T-helper 1 cell (primary cell): ENCODE measurements around the gene CCT3.

Source experiments
- DNase-seq, 5 donors: peaks; one replicate each; pipeline ENCODE4 v3.0.0-alpha.2; 2012 to 2020

CCT3 gene

GRCh38 chr1:156276966-156277381 is 61.1 kb downstream of the CCT3 start:
- no peak for DNase-seq

DNA sequence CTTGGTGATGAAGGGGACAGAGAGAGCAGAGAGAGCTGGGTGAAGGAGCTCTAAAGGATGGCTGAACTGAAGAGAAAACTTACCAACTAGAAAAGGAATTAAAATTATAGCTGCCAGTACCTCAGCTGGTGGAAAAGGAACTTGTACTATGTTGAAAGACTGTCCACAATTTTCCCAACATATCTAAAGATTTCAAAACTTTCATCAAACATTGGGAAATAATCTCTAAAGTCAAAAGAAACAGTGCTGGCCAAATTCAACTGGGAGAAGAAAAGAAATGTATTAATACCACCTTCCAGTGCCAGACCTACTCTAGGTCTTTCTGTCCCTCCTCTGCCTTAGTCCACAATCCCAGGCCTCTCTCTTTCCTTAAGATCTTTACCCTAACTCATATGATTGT is 61.6 kb downstream of the CCT3 start:
- no peak for DNase-seq

- no peak for DNase-seq
Observed at GRCh38 chr1:156270314-156270713, 67.8 kb downstream of the CCT3 start.

GRCh38 chr1:156268336-156268735 is 69.8 kb downstream of the CCT3 start:
- DNase-seq: no peak

DNA sequence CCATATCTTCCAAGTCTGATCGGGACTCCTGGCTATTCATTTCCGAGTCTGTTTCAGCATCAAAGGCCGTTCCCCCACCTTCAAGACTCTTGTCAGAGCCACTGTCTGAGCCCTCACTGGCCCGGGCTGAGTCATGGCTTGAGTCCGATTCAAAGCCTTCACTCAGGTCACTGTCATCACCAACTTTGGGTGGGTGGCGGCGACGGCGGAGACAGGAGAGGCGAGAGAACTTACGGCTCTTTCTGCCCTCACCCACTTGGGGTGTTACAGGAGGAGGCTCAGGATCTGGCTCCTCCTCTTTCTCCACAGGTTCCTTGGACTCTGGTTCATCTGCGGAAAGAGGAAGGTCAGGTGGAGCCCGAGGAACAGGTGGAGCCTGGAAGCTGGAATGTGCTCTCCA is 72.0 kb downstream of the CCT3 start:
- no peak for DNase-seq

DNA sequence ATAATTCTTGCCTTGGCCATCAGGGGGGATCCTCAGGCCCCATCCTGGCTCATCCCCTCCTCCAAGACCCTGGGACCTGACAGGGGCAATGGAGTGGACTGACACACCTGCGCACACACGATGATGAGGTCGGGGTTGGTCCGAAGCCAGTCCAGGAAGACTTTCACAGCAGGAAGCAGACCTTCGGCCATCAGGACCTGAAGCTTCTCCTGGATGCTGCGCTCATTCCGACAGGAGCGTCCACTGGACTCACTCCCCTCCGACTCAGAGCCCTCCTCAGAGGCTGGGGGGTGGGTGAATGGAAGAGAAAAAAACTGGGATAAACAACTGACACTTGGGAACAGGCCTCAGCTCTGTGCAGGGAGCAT is 74.8 kb downstream of the CCT3 start:
- no peak for DNase-seq

- no peak for DNase-seq
Observed at GRCh38 chr1:156262461-156263287, 75.4 kb downstream of the CCT3 start.

GRCh38 chr1:156260896-156261295 is 77.2 kb downstream of the CCT3 start:
- no peak for DNase-seq

GRCh38 chr1:156259805-156260204 is 78.3 kb downstream of the CCT3 start:
- DNase-seq: no peak
